ENCODE data around the gene SPRED2.

The SPRED2 gene

GRCh38 chr2:65277118-65277517 lies 155.3 kb downstream of the SPRED2 start:
- POLR2A ChIA-PET, result interaction anchor here (0.7 to 1.1 kb wide), 2 partner anchors 75 to 296 kb away, joined by 3 read pairs; no protein-coding TSS in a partner anchor

DNA sequence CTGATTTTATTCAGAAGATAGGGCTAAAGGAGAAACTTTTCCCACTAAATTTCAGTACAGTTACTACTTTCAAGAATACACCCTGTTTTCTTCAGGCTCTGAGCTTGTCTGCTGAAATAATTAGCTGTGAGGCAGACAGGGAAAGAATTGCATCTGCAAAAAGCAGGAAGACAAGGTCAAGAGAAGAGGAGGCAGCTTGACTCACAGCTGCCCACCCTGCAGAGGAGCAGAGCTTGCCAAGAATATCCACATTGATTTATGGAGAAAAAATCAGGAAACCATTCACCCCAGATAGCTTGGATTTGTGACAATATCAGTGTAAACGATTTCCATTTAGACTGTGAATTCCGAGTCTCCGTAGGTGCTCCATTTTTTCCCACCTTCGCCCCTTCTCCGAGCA lies 155.8 kb downstream of the SPRED2 start:
- POLR2A ChIA-PET, result interaction anchor here (0.7 to 1.1 kb wide), 2 partner anchors 76 to 297 kb away, joined by 3 read pairs; no protein-coding TSS in a partner anchor
- CTCF ChIA-PET, result no interaction called here
- no peak for DNase-seq (ENCODE audit: extremely low spot score)
- TF ChIP-seq FOXM1 (IDR thresholded peaks at IDR 0.05; ENCODE audit: borderline replicate concordance), result no peak

More at GRCh38 chr2:65277118-65277517, 155.3 kb downstream of the SPRED2 start:
- CTCF ChIA-PET, result no interaction called here
- TF ChIP-seq TARDBP (IDR thresholded peaks at IDR 0.05) (no peak), SP1 (IDR thresholded peaks at IDR 0.05) (no peak), SUZ12 (IDR thresholded peaks at IDR 0.05) (no peak), CTBP1 (IDR thresholded peaks at IDR 0.05; ENCODE audit: borderline replicate concordance) (no peak), ELF4 (IDR thresholded peaks at IDR 0.05) (no peak), FOXA1 (IDR thresholded peaks at IDR 0.05) (no peak), BHLHE40 (IDR thresholded peaks at IDR 0.05; ENCODE audit: borderline replicate concordance) (no peak), FOXM1 (IDR thresholded peaks at IDR 0.05; ENCODE audit: borderline replicate concordance) (no peak), FOXK2 (IDR thresholded peaks at IDR 0.05) (no peak), LEF1 (IDR thresholded peaks at IDR 0.05; ENCODE audit: borderline replicate concordance) (no peak), NFRKB (IDR thresholded peaks at IDR 0.05) (no peak), ARNT (IDR thresholded peaks at IDR 0.05) (no peak), ZNF384 (IDR thresholded peaks at IDR 0.05) (no peak), HDGF (IDR thresholded peaks at IDR 0.05; ENCODE audit: borderline replicate concordance) (no peak), L3MBTL2 (conservative IDR thresholded peaks at IDR 0.05) (no peak)
- TF ChIP-seq, protein P1, sequence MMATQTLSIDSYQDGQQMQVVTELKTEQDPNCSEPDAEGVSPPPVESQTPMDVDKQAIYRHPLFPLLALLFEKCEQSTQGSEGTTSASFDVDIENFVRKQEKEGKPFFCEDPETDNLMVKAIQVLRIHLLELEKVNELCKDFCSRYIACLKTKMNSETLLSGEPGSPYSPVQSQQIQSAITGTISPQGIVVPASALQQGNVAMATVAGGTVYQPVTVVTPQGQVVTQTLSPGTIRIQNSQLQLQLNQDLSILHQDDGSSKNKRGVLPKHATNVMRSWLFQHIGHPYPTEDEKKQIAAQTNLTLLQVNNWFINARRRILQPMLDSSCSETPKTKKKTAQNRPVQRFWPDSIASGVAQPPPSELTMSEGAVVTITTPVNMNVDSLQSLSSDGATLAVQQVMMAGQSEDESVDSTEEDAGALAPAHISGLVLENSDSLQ (IDR thresholded peaks at IDR 0.05), result no peak
- no peak for DNase-seq (ENCODE audit: extremely low spot score)

GRCh38 chr2:65275141-65275915 lies 157.1 kb downstream of the SPRED2 start:
- CTCF ChIA-PET, result interaction anchor here (1.3 kb wide), 1 partner anchor 10 kb away, joined by 3 read pairs; no protein-coding TSS in a partner anchor
- TF ChIP-seq FOXM1 (IDR thresholded peaks at IDR 0.05; ENCODE audit: borderline replicate concordance) (no peak), FOXK2 (IDR thresholded peaks at IDR 0.05) (no peak), SP1 (IDR thresholded peaks at IDR 0.05) (no peak), L3MBTL2 (conservative IDR thresholded peaks at IDR 0.05) (no peak), CTBP1 (IDR thresholded peaks at IDR 0.05; ENCODE audit: borderline replicate concordance) (no peak), ZNF384 (IDR thresholded peaks at IDR 0.05) (no peak), SUZ12 (IDR thresholded peaks at IDR 0.05) (no peak), ARNT (IDR thresholded peaks at IDR 0.05) (no peak), LEF1 (IDR thresholded peaks at IDR 0.05; ENCODE audit: borderline replicate concordance) (no peak), HDGF (IDR thresholded peaks at IDR 0.05; ENCODE audit: borderline replicate concordance) (no peak), FOXA1 (IDR thresholded peaks at IDR 0.05) (no peak), BHLHE40 (IDR thresholded peaks at IDR 0.05; ENCODE audit: borderline replicate concordance) (no peak), TARDBP (IDR thresholded peaks at IDR 0.05) (no peak), ELF4 (IDR thresholded peaks at IDR 0.05) (no peak), NFRKB (IDR thresholded peaks at IDR 0.05) (no peak)
- TF ChIP-seq, protein P1 (IDR thresholded peaks at IDR 0.05), result no peak
- no peak for DNase-seq (ENCODE audit: extremely low spot score)
- POLR2A ChIA-PET, result no interaction called here

GRCh38 chr2:65273344-65273743 lies 159.1 kb downstream of the SPRED2 start:
- CTCF ChIA-PET, result interaction anchor here (0.7 kb wide), 1 partner anchor 43 kb away, joined by 4 read pairs; no protein-coding TSS in a partner anchor
- no peak for DNase-seq (ENCODE audit: extremely low spot score)
- TF ChIP-seq BHLHE40 (IDR thresholded peaks at IDR 0.05; ENCODE audit: borderline replicate concordance) (no peak), NFRKB (IDR thresholded peaks at IDR 0.05) (no peak), FOXA1 (IDR thresholded peaks at IDR 0.05) (no peak), SP1 (IDR thresholded peaks at IDR 0.05) (no peak), L3MBTL2 (conservative IDR thresholded peaks at IDR 0.05) (no peak), FOXM1 (IDR thresholded peaks at IDR 0.05; ENCODE audit: borderline replicate concordance) (no peak), ARNT (IDR thresholded peaks at IDR 0.05) (no peak), SUZ12 (IDR thresholded peaks at IDR 0.05) (no peak), LEF1 (IDR thresholded peaks at IDR 0.05; ENCODE audit: borderline replicate concordance) (no peak)
- TF ChIP-seq, protein P1 (IDR thresholded peaks at IDR 0.05), result no peak
- POLR2A ChIA-PET, result no interaction called here

- TF ChIP-seq SUZ12 (IDR thresholded peaks at IDR 0.05) (no peak), CTBP1 (IDR thresholded peaks at IDR 0.05; ENCODE audit: borderline replicate concordance) (no peak), NFRKB (IDR thresholded peaks at IDR 0.05) (no peak), ARNT (IDR thresholded peaks at IDR 0.05) (no peak), FOXK2 (IDR thresholded peaks at IDR 0.05) (no peak), FOXM1 (IDR thresholded peaks at IDR 0.05; ENCODE audit: borderline replicate concordance) (no peak), BHLHE40 (IDR thresholded peaks at IDR 0.05; ENCODE audit: borderline replicate concordance) (no peak), LEF1 (IDR thresholded peaks at IDR 0.05; ENCODE audit: borderline replicate concordance) (no peak), HDGF (IDR thresholded peaks at IDR 0.05; ENCODE audit: borderline replicate concordance) (no peak), TARDBP (IDR thresholded peaks at IDR 0.05) (no peak), L3MBTL2 (conservative IDR thresholded peaks at IDR 0.05) (no peak), SP1 (IDR thresholded peaks at IDR 0.05) (no peak), ELF4 (IDR thresholded peaks at IDR 0.05) (no peak), FOXA1 (IDR thresholded peaks at IDR 0.05) (no peak), ZNF384 (IDR thresholded peaks at IDR 0.05) (no peak)
- TF ChIP-seq, protein P1 (IDR thresholded peaks at IDR 0.05), result no peak
- ChIA-PET POLR2A (no interaction called here), CTCF (no interaction called here)
- no peak for DNase-seq (ENCODE audit: extremely low spot score)
Measured at GRCh38 chr2:65268957-65269356, 163.4 kb downstream of the SPRED2 start.
